ENCODE measurements around the gene PTK7. TPM values are rescaled to one million over a fixed set of nuclear protein-coding genes. Genes with fewer than 3 reads are reported as not detected.
A peak's percentile ranks its signal among the peaks of the same experiment; 100 is the strongest.
"Not testable (repeated sequence)": the region's sequence is repeated elsewhere in the genome, so short reads cannot be mapped to it uniquely, and the experiment has no call there.

PTK7 gene
- total RNA-seq, 1 donor from 2014 or later = 37.3 TPM

DNA sequence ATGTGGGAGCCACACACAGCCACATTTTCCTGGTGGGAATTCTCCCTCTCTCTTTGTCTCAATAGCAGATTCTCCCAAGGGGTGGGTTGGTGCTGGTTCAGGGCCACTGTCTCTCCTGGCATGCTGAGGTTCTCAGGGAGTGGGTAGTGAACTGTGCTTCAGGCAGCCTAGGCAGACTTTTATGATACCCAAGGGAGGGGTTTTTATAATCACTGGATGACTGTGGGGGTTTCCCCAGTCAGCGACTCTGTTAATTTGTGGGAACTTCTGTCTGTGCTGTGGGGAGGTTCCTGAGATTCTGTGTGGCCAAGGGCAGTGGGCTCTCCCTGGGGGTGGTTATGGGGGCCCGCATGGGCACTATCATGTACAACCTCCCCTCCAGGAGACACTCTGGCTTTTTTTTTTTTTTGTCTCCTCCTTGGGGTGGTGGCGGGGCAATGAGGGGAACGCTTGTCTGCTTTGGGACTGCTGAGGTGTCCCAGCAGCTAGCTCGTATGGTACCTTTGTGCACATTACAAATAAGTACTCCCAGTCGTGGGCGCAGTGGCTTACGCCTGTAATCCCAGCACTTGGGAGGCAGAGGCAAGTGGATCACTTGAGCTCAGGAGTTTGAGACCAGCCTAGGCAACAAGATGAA lies 10.0 kb downstream of the PTK7 start:
- ATAC-seq = no peak

DNA sequence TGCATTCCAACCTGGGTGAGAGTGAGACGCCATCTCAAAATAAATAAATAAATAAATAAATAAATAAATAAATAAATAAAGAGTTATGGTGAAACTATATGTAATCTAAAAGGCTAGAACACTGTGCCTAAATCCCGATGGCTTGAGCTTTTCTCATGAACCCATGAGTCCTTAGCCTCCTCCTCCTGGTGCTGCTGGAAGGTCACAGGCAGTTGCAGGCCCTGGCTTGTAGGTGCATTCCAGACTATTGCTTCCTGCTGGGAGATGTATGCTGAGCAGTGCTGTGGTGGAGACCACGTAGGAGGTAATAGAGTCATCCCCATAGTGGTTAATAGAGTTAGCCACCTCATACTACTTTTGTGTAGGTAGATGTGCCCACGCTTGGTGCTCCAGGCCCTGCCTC lies 12.5 kb downstream of the PTK7 start:
- ATAC-seq = peak; percentile 93

DNA sequence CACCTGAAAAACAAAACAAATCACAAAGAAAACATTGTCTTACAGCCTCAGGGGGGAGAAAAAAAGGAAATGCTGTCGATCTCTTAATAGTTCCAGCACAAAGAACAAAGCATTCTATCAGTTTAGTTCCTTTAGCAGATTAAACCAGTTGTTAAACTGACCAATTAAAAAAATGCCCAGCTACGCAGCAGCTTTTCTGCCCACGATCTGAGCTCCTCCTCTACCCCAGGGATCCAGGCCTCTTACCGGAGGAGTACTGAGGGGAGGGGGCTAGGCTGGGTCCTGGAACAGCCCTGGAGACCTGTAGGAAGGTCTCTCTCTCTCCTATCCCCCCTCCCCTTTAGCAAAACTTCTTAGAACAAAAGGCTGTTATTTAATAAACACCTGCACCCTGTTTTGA lies 13.4 kb downstream of the PTK7 start:
- no peak for ATAC-seq

DNA sequence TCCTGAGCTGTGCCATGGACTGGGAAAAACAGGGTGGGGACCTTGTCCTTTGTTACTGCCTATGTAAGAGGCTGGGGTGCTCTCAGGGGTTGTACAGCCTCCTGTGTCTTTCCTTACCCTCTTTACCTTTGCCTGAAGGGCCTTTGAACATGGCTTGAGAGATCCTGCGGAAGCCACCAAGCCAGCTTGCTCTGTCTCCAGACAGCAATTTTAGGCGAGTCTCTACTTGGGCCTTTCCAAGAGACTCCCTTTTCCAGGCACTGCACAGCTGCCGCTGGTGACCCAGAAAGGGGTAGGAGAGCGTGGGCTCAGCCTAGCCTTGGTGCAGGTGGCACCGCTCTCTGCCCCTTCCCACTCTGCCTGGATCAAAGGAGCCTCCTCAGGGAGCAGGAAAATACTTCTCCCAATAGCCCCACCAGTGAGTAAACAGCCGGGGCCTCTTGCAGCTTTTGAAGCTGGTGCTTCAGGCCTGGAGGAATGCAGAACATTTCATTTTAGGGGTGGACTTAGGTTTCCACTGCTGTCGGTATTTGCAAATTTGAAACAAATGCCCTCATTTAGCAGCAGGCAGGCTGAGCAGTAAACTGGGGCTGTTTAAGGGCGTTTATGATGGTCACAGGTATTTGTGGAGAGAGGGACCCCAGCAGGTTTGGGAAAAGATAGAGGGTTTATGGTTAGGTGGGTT lies 13.9 kb downstream of the PTK7 start:
- peak; percentile 11 for ATAC-seq

DNA sequence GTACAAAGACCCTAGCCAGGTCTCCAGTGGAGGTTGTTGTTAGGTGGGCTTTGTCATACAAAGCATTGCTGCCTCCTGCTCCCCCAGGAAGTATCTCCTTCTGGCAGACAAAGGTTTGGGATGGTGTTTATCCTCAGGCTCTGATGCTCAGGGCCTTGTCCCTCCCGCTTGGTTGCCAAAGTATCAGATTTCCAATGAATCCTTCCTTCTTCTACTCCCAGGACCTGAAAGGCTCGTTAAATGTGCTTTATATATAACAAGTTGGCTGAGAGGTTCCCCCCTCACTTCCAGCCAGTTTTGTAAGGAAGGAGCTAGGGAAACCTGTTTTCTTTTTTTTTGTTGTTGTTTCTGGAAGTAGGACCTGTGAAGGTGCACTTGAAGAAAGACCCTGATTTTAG lies 14.4 kb downstream of the PTK7 start:
- no peak for ATAC-seq

DNA sequence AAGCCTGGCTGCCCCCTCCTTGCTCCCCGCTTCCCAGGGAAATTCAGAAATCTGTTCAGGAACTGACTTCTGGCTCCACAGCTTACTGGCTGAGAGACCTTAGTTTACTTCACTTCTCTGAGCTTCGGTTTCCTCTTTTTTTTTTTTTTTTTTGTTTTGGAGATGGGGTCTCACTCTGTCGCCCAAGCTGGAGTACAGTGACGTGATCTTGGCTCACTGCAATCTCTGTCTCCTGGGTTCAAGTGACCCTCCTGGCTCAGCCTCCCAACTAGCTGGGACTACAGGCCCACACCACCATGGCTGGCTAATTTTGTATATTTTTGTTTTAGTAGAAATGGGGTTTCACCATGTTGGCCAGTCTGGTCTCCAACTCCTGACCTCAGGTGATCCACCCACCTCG lies 14.9 kb downstream of the PTK7 start:
- no peak for ATAC-seq

DNA sequence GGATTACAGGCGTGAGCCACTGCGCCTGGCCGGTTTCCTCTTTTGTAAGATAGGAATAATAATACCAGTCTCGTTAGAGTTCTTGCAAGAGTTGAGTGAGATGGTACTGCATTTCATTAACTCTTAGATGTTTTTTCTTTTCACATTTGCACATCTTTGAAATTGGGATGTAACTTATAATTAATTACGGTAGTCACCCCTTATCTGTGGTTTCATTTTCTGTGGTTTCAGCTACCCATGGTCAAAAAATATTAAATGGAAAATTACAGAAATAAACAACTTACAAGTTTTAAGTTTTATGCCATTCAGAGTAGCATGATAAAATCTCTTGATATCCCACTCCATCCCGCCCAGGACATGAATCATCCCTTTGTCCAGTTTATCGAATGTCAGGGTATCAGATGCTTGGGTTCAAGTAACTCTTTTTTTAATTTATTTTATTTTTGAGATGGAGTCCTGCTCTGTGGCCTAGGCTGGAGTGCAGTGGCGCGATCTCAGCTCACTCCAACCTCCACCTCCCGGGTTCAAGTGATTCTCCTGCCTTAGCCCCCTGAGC lies 15.4 kb downstream of the PTK7 start:
- ATAC-seq = no peak

DNA sequence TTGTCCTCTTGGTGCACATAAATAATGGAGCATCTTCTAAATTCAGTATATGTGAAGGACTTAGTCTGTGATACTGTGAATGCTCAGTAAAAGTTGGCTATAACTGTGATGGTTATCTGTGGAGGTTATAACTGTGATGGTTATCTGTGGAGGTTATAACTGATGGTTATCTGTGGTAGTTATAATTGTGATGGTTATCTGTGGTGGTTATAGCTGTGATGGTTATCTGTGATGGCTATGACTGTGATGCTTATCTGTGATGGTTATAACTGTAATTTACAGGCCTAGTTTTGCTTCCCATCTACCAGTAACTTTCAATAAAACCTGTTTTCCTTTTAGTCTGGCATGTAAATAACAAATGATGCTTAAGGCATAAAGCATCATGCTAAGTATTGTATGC lies 16.5 kb downstream of the PTK7 start:
- ATAC-seq = no peak

DNA sequence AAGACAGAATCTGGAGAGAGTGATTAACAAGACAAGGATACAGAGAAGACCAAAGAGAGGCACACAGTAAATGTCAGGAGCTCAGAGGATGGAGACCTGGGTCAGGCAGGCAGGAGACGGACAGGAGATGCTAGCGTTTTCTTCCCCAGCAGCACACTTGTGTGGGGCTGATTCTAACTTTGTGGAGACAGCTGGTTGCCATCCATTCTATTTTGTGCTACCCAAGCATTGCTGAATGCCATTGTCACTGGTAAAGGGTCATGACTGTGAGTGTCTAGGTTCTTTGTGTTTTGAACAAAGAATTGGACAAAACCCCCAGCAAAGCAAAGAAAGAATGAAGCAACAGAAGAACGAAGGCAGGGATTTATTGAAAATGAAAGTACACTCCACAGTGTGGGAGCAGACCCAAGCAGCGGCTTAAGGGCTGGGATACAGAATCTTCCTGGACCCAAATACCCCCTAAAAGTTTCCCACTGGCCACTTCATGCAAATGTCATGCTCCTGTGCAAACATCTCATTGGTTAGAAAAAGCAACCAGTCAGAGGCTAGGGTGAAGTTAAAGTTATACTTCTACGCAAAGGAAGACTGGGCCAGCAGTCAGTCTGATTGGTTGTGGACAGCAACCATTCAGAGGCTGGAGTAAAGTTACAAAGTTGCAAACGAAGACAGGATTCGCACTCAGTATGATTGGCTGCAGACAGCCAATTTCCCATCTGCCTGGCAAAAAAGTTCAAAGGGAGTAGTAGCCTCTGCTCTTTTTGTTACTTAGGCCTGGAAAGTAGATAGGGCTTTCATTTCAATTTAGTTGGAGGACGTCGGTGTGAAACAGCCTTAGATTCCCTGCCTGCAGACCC lies 17.5 kb downstream of the PTK7 start:
- peak; percentile 56 for ATAC-seq

DNA sequence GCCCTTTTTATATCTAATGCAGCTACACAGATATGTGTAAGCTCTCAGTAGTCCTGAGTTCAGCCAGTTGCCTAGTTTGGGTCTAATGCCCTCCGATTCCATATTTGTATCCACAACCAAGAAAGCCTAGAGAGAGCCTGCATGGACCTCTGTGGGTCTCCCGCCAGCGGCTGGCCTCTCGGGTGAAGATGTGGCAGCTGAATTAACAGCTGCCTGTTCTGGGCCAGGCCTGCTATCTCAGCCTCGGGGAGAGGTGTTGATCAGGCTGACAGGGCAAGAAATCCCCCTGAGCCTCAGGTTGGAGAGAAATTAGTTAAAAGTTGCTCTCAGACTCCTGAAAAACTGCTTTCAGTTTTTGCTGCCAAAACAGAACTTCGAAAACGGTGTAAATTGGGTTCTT lies 19.8 kb downstream of the PTK7 start:
- no peak for ATAC-seq

DNA sequence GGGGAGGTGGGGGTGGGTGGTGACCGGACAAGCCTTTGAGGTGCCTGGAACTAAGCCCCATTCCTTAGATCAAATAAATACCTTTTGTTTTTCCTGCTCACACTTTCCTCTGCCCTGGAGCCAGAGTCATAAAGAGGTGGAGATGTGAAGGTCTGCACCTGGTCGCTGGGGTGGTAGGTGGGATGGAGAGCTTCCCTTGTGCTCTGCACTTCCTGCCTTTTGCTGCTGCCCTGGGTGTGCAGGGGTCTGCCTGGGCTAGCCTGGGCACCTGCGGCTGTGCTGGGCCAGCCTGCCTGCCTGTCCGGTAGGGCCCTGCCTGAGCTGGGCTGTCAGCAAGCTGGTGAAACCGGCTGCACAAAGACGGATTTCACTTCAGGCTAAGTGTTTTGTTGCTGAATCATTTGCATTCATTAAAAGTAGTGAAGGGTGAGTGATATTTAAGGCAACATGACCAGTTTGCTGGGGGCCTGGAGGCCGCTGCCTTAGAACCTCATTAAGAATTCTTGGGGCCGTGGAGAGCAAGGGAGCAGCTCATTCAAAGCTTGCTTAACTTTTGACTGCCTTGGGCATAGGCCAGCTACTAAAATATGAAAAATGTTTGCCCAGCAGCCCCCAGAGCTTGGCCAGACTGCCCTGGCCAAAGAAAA lies 20.5 kb downstream of the PTK7 start:
- peak; percentile 92 for ATAC-seq

DNA sequence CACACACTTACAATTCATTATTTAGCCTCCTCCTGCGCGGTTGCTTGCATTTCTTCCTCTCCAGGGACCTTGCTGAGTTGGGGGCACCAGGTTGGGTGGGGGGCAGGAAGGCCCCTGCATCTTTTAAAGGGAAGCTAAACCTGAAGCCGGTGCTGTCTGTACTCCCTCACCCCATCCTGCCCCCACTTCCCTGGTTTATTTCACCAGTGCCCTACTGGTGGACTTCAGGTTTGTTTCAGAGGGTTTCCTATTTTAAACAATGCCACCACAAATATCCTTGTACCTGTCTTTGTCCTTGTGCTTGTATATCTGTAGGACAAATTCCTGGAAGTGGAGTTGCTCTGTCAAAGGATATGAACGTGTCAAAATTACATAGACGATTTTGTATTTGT lies 21.0 kb downstream of the PTK7 start:
- no peak for ATAC-seq

DNA sequence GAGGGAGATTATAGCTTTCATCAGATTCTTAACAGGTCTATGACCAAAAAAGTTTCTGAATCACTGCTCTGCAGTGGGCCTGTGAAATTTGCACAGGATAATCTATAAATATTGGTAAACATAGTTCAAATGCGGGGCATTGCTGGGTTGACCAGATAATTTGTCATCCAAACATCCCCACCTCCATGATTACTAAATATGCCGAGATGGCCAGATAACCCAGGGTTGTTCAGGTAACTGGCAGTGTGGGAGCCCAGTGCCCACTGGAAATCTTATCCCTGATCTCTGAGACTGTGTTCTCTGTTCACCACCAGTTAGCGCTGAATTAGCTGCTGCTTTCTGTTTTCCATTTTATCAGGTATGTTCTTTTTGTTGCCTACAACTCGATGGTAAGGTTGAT lies 21.4 kb downstream of the PTK7 start:
- ATAC-seq = no peak

DNA sequence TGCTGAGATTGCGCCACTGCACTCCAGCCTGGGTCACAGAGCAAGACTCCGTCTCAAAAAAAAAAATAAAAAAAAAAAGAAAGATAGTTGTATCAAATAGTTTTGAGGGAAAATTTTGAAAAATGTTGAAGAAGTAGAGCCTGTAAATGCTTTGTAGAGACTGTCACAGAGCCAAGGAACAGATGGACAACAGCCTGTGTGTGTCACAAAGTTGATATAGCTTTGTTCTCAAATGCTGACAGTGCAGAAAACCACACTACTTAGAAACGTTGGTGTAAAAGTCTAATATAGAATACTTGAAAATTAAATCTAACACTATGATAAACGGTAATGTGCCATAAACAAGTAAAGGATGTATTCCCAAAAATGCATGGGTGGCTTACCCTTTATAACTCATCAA lies 25.4 kb downstream of the PTK7 start:
- ATAC-seq = no peak

DNA sequence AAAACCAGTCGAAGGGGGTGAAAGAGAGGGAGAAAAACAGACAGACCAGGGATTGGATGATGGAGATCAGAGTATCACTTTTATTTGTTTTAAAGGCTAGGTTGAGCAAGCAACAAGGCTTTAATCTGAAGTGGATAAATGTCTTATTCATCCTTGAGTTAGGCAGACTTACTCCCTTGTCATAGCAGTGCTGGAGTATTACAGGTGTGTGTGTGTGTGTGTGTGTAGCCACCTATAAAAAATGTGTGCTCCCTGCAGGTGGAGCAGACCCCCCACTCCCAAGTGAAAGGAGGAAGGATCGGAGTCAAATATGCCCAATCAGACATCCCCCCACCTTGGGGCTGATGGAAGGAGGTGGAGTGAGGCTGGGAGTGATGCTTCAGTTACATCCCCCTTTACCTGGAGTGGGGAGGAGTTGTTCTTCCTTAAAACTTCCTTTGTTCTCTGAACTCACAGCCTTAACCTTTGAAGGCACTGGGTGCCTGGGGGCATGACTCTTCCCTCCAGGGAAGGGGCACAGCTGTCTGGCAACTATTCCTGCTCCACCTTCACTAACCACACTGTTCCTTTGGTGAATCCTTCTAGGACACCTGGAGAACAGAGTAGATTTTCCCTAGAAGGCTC lies 27.3 kb downstream of the PTK7 start:
- peak; percentile 52 for ATAC-seq

DNA sequence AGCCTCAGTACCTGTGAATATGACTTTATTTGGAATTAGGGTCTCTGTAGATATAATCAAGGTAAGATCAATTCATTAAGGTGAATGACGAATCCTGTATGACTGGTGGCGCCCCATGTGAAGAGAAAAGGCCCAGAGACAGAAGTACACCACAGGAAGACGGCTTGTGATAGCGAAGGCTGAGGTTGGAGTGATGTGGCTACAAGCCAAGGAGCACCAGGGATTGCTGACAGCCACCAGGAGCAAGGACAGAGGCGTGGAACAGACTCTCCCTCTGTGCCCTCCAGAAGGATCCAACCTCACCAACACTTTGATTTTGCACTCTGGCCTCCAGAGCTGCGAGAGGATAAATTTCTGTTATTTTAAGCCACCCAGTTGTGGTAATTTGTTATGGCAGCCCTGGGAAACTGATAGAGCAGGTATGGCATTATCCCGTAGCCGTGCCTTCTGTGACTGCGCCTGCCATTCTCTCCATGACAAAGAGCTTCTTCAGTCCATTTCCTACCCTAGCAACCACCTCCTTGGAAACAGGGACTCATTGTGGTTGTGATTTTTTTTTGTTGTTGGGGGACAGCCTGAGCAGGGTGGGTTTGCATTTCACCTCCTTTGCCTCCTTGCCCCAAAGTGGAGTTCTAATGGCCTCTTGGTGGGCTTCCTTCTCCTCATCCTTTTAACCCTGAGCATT lies 29.6 kb downstream of the PTK7 start:
- no peak for ATAC-seq

DNA sequence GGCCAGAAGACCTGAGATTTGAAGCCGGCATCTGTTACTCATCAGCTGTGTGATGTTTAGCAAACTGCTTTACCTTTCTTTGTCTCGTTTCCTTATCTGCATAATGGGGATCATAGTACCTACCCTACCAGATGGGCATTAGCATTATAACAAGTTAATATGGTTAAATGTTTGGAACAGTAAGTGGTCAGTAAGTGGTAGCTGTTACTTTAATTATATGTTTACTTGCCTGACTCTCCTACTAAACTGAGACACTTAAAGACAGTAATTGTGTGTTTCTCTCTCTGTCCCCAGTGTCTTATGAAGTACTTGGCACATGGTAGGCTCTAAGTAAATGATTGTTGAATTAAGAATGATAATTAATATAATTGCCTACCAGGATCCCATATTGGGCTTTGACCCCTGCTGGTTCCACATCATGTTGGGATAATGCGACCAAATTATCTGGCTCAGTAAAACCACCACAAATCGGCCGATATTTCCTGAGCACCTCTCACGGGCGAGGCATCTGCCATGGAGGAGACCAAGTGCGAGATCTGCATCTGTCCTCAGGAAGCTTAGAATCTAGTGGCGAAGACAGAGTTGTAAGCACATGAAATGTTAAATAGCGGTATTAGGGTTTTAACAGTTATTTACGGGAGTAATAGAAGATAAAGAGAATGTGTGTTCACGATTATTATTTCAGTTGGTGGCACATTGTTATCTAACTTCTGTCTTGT lies 31.4 kb downstream of the PTK7 start:
- ATAC-seq = no peak

DNA sequence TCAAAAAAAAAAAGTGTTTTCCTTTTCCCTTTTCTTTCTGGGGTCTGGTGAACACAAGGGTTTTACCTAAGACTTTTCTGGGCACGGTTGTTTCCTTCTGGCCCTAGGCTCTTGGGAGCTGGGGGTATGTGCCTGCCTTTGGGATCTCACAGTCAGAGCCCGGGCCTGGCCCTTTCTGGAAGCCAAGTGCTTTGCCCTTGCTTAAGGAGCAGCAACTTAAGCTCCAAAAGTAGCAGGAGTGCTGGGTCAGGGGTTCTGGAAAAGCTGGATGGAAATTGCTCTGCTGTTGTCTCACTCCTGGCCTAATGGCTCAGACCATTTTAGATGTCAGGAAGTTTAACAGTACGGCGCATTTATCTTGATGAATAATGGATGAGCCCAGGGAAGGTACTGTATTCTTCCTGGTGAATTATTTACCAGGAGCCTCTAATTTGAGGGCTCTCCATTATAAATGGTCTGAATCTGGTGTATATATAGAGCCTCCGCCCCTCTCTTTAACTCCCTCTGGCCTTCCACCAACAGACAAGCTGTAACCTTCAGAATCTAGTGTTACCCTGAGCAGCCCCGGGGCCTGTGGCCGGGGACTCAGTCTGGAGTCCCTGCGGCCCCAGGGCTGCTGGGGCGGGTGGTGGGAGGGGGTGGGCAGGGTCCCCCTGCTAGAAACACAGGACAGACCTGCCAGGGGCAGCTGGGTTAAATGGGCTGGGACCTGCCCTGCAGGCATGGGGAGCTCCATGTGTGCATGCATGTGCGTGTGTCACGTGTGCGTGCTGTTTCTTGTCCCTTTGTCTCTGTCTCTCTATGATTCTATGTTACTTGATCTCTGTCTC lies 37.5 kb downstream of the PTK7 start:
- ATAC-seq = peak; percentile 64

DNA sequence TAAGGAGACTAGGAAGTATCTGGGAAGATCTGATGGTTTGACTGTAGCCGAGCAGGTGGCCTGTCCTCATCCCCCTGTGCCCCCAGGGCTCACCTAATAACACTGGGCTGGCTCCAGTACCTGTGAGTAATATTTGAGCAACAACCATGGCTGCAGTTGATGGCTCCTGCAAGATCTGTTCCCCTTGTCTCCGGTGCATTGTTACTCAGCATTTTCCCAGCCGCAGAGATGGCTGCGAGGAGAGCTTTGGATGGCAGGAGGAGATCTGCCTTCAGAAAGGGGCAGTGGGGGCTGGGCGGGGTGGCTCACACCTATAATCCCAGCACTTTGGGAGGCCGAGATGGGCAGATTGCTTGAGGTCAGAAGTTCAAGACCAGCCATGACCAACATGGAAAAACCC lies 39.3 kb downstream of the PTK7 start:
- peak; percentile 65 for ATAC-seq

DNA sequence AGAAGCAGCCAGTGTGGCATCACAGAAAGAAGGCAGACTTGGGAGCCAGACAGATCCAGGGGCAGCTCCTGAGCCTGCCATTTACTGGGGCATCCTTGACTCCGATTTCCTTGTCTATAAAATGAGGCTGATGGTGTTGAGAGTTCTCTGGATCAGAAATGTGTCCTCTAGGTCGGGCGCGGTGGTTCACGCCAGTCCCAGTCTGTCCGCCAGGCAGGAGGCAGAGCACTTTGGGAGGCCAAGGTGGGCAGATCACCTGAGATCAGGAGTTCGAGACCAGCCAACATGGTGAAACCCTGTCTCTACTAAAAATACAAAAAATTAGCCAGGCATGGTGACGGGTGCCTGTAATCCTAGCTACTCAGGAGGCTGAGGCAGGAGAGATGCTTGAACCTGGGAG lies 41.4 kb downstream of the PTK7 start:
- not testable (repeated sequence) for ATAC-seq

Data from esophagus mucosa (tissue), 1 donor.